ENCODE results near the gene IL37. TPM values are rescaled to one million over a fixed set of nuclear protein-coding genes. Genes with fewer than 3 reads are reported as not detected.

The IL37 gene
- total and polyA plus RNA-seq, 2 experiments from 2014 or later, result not detected

- H3K27me3 ChIP-seq, result no peaks in the 10 kb centered on the region
- no peaks in the 10 kb centered on the region for H3K9me3 ChIP-seq (ENCODE audit: low read depth)
- no peak overlapping the region for H3K4me3 ChIP-seq
- no peak overlapping the region for H3K27ac ChIP-seq
- no peaks in the 10 kb centered on the region for H3K4me1 ChIP-seq (ENCODE audit: insufficient read depth)
- H4K20me1 ChIP-seq (ENCODE audit: insufficient read depth, poor library complexity, severe bottlenecking), result no peaks in the 10 kb centered on the region
- TF ChIP-seq EZH2 (IDR thresholded peaks at IDR 0.05; ENCODE audit: borderline replicate concordance) (no peak), EZH2phosphoT487 (IDR thresholded peaks at IDR 0.05; ENCODE audit: low read depth, severe bottlenecking, unreplicated experiment) (no peak)
- TF ChIP-seq, protein P1, sequence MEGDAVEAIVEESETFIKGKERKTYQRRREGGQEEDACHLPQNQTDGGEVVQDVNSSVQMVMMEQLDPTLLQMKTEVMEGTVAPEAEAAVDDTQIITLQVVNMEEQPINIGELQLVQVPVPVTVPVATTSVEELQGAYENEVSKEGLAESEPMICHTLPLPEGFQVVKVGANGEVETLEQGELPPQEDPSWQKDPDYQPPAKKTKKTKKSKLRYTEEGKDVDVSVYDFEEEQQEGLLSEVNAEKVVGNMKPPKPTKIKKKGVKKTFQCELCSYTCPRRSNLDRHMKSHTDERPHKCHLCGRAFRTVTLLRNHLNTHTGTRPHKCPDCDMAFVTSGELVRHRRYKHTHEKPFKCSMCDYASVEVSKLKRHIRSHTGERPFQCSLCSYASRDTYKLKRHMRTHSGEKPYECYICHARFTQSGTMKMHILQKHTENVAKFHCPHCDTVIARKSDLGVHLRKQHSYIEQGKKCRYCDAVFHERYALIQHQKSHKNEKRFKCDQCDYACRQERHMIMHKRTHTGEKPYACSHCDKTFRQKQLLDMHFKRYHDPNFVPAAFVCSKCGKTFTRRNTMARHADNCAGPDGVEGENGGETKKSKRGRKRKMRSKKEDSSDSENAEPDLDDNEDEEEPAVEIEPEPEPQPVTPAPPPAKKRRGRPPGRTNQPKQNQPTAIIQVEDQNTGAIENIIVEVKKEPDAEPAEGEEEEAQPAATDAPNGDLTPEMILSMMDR (IDR thresholded peaks at IDR 0.05; ENCODE audit: poor library complexity), result peak; percentile 72
- no peaks in the 10 kb centered on the region for H3K36me3 ChIP-seq (replicated peaks; ENCODE audit: insufficient read depth, low read depth)
- WGBS (ENCODE audit: low lambda C conversion rate, missing lambda C conversion rate), result 56% methylated on average over 9 of the region's 9 CpGs
- no peak overlapping the region for H3K4me2 ChIP-seq
- peak overlapping the region; percentile 13 for H2AFZ ChIP-seq
- no peaks in the 10 kb centered on the region for H3K79me2 ChIP-seq
- DNase-seq (ENCODE audit: low spot score), result peak; percentile 66
- no peaks in the 10 kb centered on the region for H3K9me2 ChIP-seq (replicated peaks; ENCODE audit: insufficient read depth)
Measured at GRCh38 chr2:112958428-112959108, 47.6 kb downstream of the IL37 start.

GRCh38 chr2:112959109-112959812 lies 48.3 kb downstream of the IL37 start:
- 70% methylated on average over 14 of the region's 14 CpGs for WGBS (ENCODE audit: low lambda C conversion rate, missing lambda C conversion rate)
- H2AFZ ChIP-seq, result no peak overlapping the region
- no peaks in the 10 kb centered on the region for H3K9me2 ChIP-seq (replicated peaks; ENCODE audit: insufficient read depth)
- no peaks in the 10 kb centered on the region for H3K79me2 ChIP-seq
- no peak overlapping the region for H3K4me2 ChIP-seq
- H3K27ac ChIP-seq, result no peak overlapping the region
- peak; percentile 23 for DNase-seq (ENCODE audit: low spot score)
- no peaks in the 10 kb centered on the region for H3K36me3 ChIP-seq (replicated peaks; ENCODE audit: insufficient read depth, low read depth)
- TF ChIP-seq EZH2 (IDR thresholded peaks at IDR 0.05; ENCODE audit: borderline replicate concordance) (no peak), EZH2phosphoT487 (IDR thresholded peaks at IDR 0.05; ENCODE audit: low read depth, severe bottlenecking, unreplicated experiment) (no peak)
- TF ChIP-seq, protein P1 (IDR thresholded peaks at IDR 0.05; ENCODE audit: poor library complexity), result no peak
- H3K9me3 ChIP-seq (ENCODE audit: low read depth), result no peaks in the 10 kb centered on the region
- H3K4me1 ChIP-seq (ENCODE audit: insufficient read depth), result no peaks in the 10 kb centered on the region
- no peaks in the 10 kb centered on the region for H3K27me3 ChIP-seq
- no peak overlapping the region for H3K4me3 ChIP-seq
- H4K20me1 ChIP-seq (ENCODE audit: insufficient read depth, poor library complexity, severe bottlenecking), result no peaks in the 10 kb centered on the region

DNA sequence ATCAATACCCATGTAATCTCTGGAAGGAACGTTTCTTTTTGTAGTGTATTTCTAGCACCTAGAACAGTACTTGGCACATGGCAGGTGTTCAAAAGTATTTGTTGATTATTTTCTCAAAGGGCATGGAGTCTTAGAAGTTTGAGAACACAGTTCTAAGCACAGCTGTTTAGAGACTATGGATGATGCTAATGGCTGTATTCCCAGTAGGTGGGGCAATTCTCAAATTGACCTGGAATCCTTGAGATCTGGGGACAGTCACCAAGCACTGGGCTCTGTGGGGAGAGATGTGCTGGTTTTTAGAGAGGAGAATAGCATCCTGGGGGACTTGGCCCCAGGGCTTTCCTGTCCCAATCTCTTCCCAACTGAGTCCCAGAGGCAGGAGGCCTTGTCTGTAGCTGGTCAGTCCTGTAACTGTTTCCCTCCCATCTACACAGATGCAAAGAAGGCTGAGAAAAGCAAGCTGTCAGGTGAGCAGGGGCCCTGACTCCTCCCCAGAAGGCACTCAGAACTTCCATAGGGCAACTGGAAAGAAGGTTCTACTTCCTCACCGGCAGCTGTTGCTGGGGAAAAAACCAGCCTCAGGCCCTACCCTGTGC lies 49.4 kb downstream of the IL37 start:
- no peak overlapping the region for H2AFZ ChIP-seq
- H3K79me2 ChIP-seq, result no peaks in the 10 kb centered on the region
- H3K36me3 ChIP-seq (replicated peaks; ENCODE audit: insufficient read depth, low read depth), result no peaks in the 10 kb centered on the region
- no peak overlapping the region for H3K4me3 ChIP-seq
- H4K20me1 ChIP-seq (ENCODE audit: insufficient read depth, poor library complexity, severe bottlenecking), result no peaks in the 10 kb centered on the region
- no peak overlapping the region for H3K4me2 ChIP-seq
- no peaks in the 10 kb centered on the region for H3K4me1 ChIP-seq (ENCODE audit: insufficient read depth)
- 69% methylated on average over 2 of the region's 2 CpGs for WGBS (ENCODE audit: low lambda C conversion rate, missing lambda C conversion rate)
- no peak for TF ChIP-seq EZH2phosphoT487 (IDR thresholded peaks at IDR 0.05; ENCODE audit: low read depth, severe bottlenecking, unreplicated experiment)
- TF ChIP-seq, protein P1 (IDR thresholded peaks at IDR 0.05; ENCODE audit: poor library complexity), result peak; percentile 5
- H3K27me3 ChIP-seq, result no peaks in the 10 kb centered on the region
- no peak overlapping the region for H3K27ac ChIP-seq
- no peak for DNase-seq (ENCODE audit: low spot score)
- H3K9me2 ChIP-seq (replicated peaks; ENCODE audit: insufficient read depth), result no peaks in the 10 kb centered on the region
- no peaks in the 10 kb centered on the region for H3K9me3 ChIP-seq (ENCODE audit: low read depth)
